ENCODE measurements around the gene C5orf58.

Gene C5orf58

DNA sequence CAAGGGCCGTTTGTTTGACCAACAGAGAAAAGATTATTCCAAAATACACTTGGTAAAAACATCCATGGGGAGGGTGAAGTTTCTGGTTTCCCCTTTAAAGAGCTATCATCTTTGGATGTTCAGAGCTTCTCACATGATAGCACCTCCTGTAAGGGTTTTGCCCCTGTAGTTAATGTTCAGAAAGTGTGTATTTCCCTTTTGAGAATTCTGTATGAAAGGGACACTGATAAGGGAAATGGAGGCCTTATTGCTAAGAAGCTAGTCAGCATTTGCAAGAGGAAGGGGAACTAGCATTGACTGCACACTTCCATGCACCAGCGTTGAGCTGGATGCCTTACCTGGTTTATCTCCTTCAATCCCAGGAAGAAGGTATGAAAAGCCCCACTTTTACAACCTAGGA, 31.5 kb upstream of the C5orf58 start:
- ATAC-seq = no peak
- no peak for TF ChIP-seq ISL1 (CRISPR knock-in tag; IDR thresholded peaks at IDR 0.05)
- no peak for TF ChIP-seq ZNF70 (CRISPR knock-in tag; IDR thresholded peaks at IDR 0.05)
- TF ChIP-seq, protein P1, sequence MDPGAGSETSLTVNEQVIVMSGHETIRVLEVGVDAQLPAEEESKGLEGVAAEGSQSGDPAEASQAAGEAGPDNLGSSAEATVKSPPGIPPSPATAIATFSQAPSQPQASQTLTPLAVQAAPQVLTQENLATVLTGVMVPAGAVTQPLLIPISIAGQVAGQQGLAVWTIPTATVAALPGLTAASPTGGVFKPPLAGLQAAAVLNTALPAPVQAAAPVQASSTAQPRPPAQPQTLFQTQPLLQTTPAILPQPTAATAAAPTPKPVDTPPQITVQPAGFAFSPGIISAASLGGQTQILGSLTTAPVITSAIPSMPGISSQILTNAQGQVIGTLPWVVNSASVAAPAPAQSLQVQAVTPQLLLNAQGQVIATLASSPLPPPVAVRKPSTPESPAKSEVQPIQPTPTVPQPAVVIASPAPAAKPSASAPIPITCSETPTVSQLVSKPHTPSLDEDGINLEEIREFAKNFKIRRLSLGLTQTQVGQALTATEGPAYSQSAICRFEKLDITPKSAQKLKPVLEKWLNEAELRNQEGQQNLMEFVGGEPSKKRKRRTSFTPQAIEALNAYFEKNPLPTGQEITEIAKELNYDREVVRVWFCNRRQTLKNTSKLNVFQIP (CRISPR knock-in tag; IDR thresholded peaks at IDR 0.05; ENCODE audit: borderline replicate concordance, low read depth) = no peak
- no peak for TF ChIP-seq GLIS3 (CRISPR knock-in tag; IDR thresholded peaks at IDR 0.05)
- TF ChIP-seq CREB5 (CRISPR knock-in tag; IDR thresholded peaks at IDR 0.05; ENCODE audit: low read depth) = no peak
- TF ChIP-seq, protein P2, sequence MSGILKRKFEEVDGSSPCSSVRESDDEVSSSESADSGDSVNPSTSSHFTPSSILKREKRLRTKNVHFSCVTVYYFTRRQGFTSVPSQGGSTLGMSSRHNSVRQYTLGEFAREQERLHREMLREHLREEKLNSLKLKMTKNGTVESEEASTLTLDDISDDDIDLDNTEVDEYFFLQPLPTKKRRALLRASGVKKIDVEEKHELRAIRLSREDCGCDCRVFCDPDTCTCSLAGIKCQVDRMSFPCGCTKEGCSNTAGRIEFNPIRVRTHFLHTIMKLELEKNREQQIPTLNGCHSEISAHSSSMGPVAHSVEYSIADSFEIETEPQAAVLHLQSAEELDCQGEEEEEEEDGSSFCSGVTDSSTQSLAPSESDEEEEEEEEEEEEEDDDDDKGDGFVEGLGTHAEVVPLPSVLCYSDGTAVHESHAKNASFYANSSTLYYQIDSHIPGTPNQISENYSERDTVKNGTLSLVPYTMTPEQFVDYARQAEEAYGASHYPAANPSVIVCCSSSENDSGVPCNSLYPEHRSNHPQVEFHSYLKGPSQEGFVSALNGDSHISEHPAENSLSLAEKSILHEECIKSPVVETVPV (CRISPR knock-in tag; IDR thresholded peaks at IDR 0.05) = no peak
- TF ChIP-seq ZNF8 (CRISPR knock-in tag; IDR thresholded peaks at IDR 0.05) = no peak
- TF ChIP-seq RARB (CRISPR knock-in tag; IDR thresholded peaks at IDR 0.05) = no peak
- no peak for TF ChIP-seq SNAI2 (CRISPR knock-in tag; IDR thresholded peaks at IDR 0.05)
- TF ChIP-seq ZNF565 (CRISPR knock-in tag; conservative IDR thresholded peaks at IDR 0.05; ENCODE audit: low read depth) = no peak
- TF ChIP-seq ESRRG (CRISPR knock-in tag; IDR thresholded peaks at IDR 0.05) = no peak
- TF ChIP-seq TOX (CRISPR knock-in tag; IDR thresholded peaks at IDR 0.05; ENCODE audit: borderline replicate concordance) = no peak

- ATAC-seq = no peak
- TF ChIP-seq, protein P2 (CRISPR knock-in tag; IDR thresholded peaks at IDR 0.05) = no peak
- TF ChIP-seq, protein P3, sequence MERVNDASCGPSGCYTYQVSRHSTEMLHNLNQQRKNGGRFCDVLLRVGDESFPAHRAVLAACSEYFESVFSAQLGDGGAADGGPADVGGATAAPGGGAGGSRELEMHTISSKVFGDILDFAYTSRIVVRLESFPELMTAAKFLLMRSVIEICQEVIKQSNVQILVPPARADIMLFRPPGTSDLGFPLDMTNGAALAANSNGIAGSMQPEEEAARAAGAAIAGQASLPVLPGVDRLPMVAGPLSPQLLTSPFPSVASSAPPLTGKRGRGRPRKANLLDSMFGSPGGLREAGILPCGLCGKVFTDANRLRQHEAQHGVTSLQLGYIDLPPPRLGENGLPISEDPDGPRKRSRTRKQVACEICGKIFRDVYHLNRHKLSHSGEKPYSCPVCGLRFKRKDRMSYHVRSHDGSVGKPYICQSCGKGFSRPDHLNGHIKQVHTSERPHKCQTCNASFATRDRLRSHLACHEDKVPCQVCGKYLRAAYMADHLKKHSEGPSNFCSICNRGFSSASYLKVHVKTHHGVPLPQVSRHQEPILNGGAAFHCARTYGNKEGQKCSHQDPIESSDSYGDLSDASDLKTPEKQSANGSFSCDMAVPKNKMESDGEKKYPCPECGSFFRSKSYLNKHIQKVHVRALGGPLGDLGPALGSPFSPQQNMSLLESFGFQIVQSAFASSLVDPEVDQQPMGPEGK (CRISPR knock-in tag; IDR thresholded peaks at IDR 0.05; ENCODE audit: borderline replicate concordance) = no peak
These were observed 30.7 kb upstream of the C5orf58 start for GRCh38 chr5:170202117-170202516.

GRCh38 chr5:170204202-170204601, 28.6 kb upstream of the C5orf58 start:
- no peak for ATAC-seq
- TF ChIP-seq ZNF70 (CRISPR knock-in tag; IDR thresholded peaks at IDR 0.05) (no peak), TSHZ2 (CRISPR knock-in tag; IDR thresholded peaks at IDR 0.05) (no peak), CSDC2 (CRISPR knock-in tag; IDR thresholded peaks at IDR 0.05) (no peak), RARB (CRISPR knock-in tag; IDR thresholded peaks at IDR 0.05) (no peak)
- TF ChIP-seq, protein P2 (CRISPR knock-in tag; IDR thresholded peaks at IDR 0.05) = no peak
